GM12865 (cell line): ENCODE measurements around the gene STK24.

Experiments used
- DNase-seq: peaks from one replicate; pipeline ENCODE4 v3.0.0; 2010; ENCODE audit warnings: low read depth
- H3K4me3 ChIP-seq: 2 replicates; pipeline ENCODE4 v1.5.1; 2011; ENCODE audit warnings: mild to moderate bottlenecking, low read depth, low read length, control low read depth
- TF ChIP-seq, protein P1 (sequence below): IDR thresholded peaks from 2 replicates; pipeline ENCODE4 v1.5.1; 2011; ENCODE audit warnings: low read length, control low read depth, low read depth, inconsistent platforms; ENCODE audit not compliant: insufficient read depth; ENCODE audit errors: missing control alignments

STK24 gene

DNA sequence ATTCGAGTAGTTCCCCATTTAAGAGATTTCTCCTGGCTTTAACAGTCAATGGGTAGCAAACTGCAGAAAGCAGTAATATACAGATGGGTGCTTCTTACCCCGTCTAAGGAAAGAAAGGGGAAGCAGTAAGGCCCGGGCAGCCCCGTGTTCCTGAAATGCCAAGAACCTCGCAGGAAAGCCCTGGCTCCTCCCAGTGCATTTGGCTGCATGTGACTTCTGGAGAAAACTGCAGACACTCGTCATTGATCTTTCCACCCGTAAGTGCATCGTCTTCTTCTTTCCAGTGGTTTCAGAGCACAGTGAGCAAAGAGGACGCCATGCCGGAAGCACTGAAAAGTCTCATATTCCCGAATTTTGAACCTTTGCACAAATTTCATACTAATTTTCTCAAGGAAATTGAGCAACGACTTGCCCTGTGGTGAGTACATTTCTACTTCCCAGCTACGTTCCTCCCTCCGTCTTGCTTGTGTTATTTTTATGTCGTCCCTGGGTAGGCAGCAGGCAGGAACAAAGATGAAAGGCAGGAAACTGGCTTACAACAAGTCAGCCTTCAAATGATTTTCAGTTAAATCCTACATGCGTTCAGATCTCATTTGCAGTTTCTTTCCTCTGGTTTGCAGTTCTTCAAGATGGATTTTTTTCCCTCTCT, 165.2 kb downstream of the STK24 start:
- TF ChIP-seq, protein P1, sequence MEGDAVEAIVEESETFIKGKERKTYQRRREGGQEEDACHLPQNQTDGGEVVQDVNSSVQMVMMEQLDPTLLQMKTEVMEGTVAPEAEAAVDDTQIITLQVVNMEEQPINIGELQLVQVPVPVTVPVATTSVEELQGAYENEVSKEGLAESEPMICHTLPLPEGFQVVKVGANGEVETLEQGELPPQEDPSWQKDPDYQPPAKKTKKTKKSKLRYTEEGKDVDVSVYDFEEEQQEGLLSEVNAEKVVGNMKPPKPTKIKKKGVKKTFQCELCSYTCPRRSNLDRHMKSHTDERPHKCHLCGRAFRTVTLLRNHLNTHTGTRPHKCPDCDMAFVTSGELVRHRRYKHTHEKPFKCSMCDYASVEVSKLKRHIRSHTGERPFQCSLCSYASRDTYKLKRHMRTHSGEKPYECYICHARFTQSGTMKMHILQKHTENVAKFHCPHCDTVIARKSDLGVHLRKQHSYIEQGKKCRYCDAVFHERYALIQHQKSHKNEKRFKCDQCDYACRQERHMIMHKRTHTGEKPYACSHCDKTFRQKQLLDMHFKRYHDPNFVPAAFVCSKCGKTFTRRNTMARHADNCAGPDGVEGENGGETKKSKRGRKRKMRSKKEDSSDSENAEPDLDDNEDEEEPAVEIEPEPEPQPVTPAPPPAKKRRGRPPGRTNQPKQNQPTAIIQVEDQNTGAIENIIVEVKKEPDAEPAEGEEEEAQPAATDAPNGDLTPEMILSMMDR = no peak
- DNase-seq = no peak
- no peak overlapping the region for H3K4me3 ChIP-seq

DNA sequence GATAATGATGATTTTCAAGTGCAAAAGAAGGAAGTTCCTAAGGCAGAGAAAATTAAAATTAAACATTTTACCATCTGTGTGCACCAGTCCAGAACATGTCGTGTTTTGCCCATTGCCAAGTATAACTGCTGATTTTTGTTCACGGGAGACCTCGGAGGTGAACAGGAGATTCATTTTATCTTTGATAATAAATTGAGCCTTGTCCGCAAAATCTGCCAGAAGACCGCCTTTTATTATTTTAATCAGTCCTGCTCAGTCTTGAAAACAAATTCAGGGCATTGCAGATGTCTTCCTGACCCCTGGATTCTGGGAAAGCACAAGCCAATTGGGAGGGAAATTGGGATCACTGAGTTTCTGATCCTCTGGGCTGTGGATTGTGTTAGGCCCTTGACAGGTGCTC, 165.9 kb downstream of the STK24 start:
- H3K4me3 ChIP-seq = no peak overlapping the region
- TF ChIP-seq, protein P1 = no peak
- DNase-seq = no peak

DNA sequence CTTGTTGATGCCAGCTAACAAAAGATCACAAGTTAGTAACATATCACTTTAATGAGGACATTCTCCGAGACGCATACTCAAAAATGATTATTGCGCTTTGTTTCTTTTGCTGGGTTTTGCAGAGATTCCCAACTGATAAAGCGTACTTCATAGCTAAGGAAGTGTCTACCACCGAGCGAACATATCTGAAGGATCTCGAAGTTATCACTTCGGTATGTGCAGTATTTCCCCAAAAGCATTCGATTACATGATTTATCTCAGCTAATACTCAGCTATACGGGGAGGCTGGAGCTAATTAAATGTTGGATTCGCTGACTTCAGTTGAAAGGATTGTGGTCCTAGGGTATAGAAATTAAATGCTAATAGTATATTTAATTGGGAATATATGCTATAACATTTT, 166.3 kb downstream of the STK24 start:
- TF ChIP-seq, protein P1 = no peak
- no peak overlapping the region for H3K4me3 ChIP-seq
- DNase-seq = no peak

DNA sequence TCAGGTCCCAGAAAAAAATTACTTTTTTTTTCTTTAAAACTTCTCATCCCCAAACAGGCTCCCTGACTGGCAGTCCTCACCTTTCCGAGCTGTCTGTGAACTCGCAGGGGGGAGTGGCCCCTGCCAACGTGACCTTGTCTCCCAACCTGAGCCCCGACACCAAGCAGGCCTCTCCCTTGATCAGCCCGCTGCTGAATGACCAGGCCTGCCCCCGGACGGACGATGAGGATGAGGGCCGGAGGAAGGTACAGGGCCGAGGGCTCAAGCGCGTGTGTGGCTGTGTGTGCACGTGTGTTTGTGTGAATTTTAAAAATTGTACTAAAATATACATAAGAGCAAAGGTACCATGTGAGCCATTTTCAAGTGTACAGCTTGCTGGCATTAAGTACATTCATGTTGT, 167.6 kb downstream of the STK24 start:
- DNase-seq = no peak
- no peak overlapping the region for H3K4me3 ChIP-seq
- TF ChIP-seq, protein P1 = no peak

DNA sequence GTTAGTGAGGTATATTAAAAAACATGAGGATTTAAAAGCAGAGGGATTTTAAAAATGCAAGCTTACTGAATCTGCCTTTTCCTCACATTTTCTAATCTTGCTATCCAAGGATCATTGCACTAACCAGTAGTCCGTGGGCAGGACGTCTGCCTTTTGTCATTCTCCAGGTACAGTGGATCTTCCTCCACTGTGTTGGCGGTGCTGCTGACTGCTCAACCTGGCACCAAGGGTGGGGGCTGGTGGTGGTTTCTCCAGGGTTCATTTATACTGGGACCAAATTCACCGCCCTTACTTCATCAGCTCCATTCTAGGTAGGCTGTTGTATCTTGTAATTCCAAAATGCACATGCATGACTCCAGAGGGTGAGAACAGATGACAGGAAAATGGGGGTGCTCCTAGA, 169.3 kb downstream of the STK24 start:
- H3K4me3 ChIP-seq = no peak overlapping the region
- DNase-seq = no peak
- TF ChIP-seq, protein P1 = no peak

DNA sequence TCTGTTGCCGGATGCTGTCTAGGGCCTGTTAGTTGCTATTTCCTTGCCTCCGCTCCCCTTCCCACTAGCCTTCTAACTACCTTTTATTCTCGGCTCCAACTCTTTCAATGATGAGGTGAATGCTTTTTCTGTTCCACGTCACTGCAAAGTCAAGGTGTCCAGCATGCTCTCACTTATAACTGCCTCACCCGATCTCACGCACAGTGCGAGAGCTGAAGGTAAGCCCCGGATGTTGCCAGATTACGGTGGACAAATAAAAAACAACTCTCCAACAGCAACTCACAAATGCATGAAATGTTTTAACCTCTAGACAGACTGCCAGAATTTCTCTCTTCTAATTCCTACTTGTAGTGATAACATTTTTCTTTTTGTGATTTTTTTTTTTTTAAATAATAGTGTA, 169.9 kb downstream of the STK24 start:
- H3K4me3 ChIP-seq = no peak overlapping the region
- TF ChIP-seq, protein P1 = no peak
- DNase-seq = no peak

DNA sequence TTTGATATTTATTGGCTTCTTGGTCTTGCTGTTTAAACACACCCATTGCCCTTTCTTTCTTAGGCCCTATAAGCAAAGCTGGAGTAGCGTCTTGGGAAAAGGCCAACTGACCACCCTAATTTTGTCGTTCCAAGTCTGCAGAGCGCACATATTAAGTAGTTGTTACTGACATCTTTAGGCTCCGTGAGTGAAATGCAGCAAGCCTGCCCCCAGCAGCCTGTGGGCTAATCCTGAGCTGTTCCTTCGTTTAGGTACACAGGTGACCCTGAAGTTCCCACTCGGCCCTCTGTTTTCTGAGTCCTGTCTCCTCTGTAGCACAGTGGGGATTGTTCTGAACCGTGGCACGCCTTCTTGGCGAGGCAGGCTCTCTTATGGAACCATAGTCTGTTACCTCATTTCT, 170.5 kb downstream of the STK24 start:
- H3K4me3 ChIP-seq = no peak overlapping the region
- TF ChIP-seq, protein P1 = no peak
- DNase-seq = no peak
